T-helper 2 cell treated with Interferon-gamma antibody and Interleukin-4, amounts not matched to agents 5 μg/mL and 100 μg/mL, for 36 hours (primary cell): Measurements from ENCODE around the gene ANKRD24.
"Not testable (repeated sequence)": the region's sequence is repeated elsewhere in the genome, so short reads cannot be mapped to it uniquely, and the experiment has no call there.

Experiments
- DNase-seq: peaks from one replicate; pipeline ENCODE4 v3.0.0; 2021; ENCODE audit warnings: low spot score
- H3K27ac Mint-ChIP-seq: one replicate; pipeline ENCODE4 v1.8.0; 2021; ENCODE audit warnings: mild to moderate bottlenecking, mixed read lengths
- H3K27me3 Mint-ChIP-seq: one replicate; pipeline ENCODE4 v1.8.0; 2021; ENCODE audit warnings: low read depth, mixed read lengths
- H3K36me3 Mint-ChIP-seq: one replicate; pipeline ENCODE4 v1.8.0; 2021; ENCODE audit warnings: low read depth, mixed read lengths
- H3K4me1 Mint-ChIP-seq: one replicate; pipeline ENCODE4 v1.8.0; 2021; ENCODE audit warnings: low read depth, mixed read lengths
- H3K4me3 Mint-ChIP-seq: one replicate; pipeline ENCODE4 v1.8.0; 2022; ENCODE audit warnings: mild to moderate bottlenecking, moderate library complexity, mixed read lengths
- H3K9me3 Mint-ChIP-seq: one replicate; pipeline ENCODE4 v1.8.0; 2021; ENCODE audit warnings: mixed read lengths

The ANKRD24 gene

DNA sequence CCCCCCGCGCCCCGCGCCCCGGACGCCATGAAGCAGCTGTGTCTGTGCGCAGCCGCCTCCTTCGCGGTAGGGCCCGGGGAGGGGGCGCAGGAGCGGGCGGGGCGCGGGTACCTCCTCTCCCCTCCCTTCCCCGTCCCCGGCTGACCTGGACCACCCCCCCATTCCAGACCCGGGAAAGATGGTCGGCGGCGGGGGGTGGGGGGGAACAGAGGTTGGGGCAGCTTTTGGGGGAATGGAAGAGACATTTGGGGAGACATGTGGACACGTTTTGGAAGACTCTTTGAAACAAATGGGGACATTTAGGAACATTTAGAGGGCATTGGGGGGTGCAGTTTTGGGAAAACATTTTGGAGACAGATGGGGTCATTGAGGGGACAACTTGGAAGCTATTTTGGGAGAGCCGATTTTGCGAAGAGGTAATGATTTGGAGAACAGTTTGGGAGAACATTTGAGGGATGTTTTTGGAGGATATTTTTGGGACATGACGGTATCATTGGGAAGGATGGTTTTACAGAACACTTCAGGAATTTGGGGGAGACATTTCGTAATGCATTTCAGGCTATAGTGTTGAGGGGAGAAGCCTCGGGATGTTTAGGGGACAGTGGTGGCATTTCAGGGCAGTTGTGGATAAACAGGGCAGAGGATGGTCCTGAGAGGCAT, 16.1 kb downstream of the ANKRD24 start:
- Mint-ChIP-seq H3K36me3 (peaks cover 10% of the 10 kb centered on the region), H3K27ac (no peak overlapping the region), H3K9me3 (peaks cover 10% of the 10 kb centered on the region), H3K4me3 (no peak overlapping the region), H3K27me3 (peaks cover 31% of the 10 kb centered on the region), H3K4me1 (peaks cover 9% of the 10 kb centered on the region)
- no peak for DNase-seq

DNA sequence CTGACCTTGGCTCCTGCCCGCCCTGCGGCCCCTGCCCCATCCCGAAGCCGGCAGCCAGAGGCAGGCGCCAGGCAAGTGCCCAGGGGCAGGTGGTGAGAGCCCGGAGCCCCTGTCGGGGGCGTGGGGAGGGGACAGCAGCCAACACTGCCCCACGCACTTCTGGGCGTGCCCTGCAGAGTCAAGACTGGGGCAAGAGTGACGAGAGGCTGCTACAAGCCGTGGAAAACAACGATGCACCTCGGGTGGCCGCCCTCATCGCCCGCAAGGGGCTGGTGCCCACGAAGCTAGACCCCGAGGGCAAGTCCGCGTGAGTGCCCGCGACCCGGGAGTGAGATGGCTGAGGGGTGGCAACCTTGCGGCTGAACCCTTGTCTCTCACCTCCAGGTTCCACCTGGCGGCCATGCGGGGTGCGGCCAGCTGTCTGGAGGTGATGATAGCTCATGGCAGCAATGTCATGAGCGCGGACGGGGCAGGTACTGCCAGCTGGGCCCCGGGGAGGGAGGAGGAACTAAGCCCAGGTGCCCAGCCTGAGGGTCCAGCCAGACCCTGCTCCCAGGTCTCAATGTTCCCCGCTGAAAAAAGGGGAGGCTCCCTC, 17.3 kb downstream of the ANKRD24 start:
- Mint-ChIP-seq H3K36me3 (peaks cover 10% of the 10 kb centered on the region), H3K9me3 (peaks cover 10% of the 10 kb centered on the region), H3K4me3 (no peak overlapping the region), H3K27ac (no peak overlapping the region), H3K27me3 (peaks cover 26% of the 10 kb centered on the region), H3K4me1 (peaks cover 11% of the 10 kb centered on the region)
- DNase-seq = no peak

DNA sequence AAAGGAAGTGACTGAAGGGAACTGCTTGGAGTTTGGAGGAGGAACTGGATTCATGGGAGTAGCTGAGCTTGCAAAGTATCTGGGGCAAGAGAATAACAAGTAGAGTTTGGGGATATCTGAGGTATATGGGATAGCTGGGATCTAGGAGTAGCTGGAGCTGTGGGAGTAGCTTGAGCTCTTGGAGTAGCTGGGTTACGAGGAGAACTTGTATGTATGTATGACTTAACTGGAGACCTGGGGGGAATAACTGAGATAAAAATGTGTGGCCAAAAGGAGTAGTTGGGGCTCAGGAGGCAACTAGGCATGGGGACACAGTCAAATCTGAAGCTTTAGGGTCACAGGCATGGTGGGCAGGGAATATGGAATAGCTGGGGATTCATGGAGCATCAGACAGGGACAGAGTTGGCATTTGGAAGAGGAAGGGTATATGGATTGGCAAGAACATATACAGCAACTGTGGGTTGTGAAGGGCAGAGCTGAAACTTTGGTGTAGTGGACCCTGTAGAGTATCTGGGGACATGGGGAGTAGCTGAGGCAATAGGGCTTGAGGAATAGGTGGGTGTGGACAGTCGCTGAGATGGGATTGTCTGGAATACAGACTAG, 18.6 kb downstream of the ANKRD24 start:
- DNase-seq = no peak
- H3K27ac Mint-ChIP-seq = no peak overlapping the region
- no peak overlapping the region for H3K4me3 Mint-ChIP-seq
- H3K27me3 Mint-ChIP-seq = peaks cover 22% of the 10 kb centered on the region
- H3K4me1 Mint-ChIP-seq = peaks cover 11% of the 10 kb centered on the region
- H3K9me3 Mint-ChIP-seq = peaks cover 10% of the 10 kb centered on the region
- peaks cover 10% of the 10 kb centered on the region for H3K36me3 Mint-ChIP-seq

DNA sequence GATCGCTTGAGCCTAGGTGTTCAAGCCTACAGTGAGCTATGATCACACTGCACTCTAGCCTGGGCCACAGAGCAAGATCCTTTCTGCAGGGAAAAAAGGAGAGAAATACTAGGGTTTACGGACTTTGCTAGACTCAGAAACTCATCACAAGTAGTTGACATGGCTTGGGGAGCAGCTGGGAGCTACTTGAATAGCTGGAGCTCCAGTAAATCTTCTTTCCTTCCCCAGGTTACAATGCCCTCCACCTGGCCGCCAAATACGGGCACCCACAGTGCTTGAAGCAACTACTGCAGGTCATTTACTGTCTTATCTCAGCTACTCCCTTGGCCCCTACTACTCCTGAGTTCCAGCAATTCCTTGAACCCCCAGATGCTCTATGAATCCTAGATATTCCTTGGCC, 19.3 kb downstream of the ANKRD24 start:
- Mint-ChIP-seq H3K4me3 (no peak overlapping the region), H3K9me3 (peaks cover 10% of the 10 kb centered on the region), H3K36me3 (peaks cover 10% of the 10 kb centered on the region), H3K27ac (no peak overlapping the region), H3K4me1 (peaks cover 11% of the 10 kb centered on the region), H3K27me3 (peaks cover 21% of the 10 kb centered on the region)
- DNase-seq = no peak

DNA sequence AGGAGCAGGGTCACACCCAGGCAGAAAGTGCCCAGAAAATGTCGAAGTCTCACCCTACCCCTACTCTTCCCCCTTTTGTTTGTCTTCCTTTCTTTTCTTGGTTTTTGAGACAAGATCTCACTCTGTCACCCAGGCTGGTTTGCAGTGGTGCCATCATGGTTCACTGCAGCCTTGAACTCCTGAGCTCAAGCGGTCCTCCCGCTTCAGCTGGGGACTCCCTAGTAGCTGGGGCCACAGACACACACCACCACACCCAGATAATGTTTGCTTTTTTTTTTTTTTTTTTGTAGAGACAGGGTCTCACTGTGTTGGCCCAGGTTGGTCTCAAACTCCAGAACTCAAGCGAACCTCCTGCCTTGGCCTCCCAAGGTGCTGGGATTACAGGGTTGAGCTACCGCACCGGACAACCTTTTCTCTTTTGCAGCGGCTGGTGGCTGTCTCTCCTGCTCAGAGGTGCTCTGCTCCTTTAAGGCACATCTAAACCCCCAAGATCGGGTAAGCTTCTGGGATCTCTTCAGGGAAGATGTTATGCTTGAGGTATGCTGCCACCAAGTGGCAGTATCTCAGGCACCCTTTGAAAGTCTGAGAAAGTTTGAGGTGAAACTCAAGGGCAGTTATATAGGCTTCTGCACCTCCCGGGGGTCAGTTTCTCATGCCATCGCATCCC, 24.5 kb downstream of the ANKRD24 start:
- Mint-ChIP-seq H3K36me3 (no peaks in the 10 kb centered on the region), H3K9me3 (no peaks in the 10 kb centered on the region), H3K27me3 (no peaks in the 10 kb centered on the region), H3K4me3 (no peak overlapping the region), H3K27ac (no peak overlapping the region), H3K4me1 (peaks cover 2% of the 10 kb centered on the region)
- no peak for DNase-seq

DNA sequence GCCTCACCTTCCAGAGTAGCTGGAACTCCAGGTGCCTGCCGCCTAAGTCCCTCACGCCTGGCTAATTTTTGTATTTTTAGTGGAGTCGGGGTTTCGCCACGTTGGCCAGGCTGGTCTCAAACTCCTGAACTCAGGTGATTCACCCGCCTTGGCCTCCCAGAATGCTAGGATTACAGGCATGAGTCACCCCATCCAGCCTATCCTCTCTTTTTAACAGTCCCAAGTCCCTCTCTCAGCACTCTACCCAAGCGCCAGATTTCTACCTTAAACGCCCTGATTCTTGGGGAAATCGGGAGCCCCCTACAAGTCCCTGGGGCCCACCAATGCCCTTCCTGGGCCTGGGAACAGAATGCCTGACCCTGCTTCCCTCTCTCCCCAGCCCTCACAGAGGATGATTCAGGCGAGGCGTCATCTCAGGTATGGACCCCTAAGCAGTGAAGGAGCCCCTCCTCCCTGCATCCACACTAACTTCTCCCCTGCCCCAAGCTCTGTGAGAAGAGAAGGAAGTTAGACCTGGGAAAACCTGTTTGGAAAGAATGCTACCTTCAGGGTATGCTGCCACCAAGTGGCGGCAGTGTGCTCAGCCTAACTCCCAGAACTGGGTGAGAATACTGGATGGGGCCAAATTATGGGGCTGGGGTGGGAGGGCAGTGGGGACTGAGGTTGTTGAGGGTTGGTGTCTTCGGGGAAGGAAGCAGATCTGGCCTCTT, 26.1 kb downstream of the ANKRD24 start:
- no peaks in the 10 kb centered on the region for H3K36me3 Mint-ChIP-seq
- H3K27ac Mint-ChIP-seq = no peak overlapping the region
- H3K4me3 Mint-ChIP-seq = no peak overlapping the region
- H3K27me3 Mint-ChIP-seq = no peaks in the 10 kb centered on the region
- DNase-seq = no peak
- H3K9me3 Mint-ChIP-seq = no peaks in the 10 kb centered on the region
- H3K4me1 Mint-ChIP-seq = peaks cover 2% of the 10 kb centered on the region

DNA sequence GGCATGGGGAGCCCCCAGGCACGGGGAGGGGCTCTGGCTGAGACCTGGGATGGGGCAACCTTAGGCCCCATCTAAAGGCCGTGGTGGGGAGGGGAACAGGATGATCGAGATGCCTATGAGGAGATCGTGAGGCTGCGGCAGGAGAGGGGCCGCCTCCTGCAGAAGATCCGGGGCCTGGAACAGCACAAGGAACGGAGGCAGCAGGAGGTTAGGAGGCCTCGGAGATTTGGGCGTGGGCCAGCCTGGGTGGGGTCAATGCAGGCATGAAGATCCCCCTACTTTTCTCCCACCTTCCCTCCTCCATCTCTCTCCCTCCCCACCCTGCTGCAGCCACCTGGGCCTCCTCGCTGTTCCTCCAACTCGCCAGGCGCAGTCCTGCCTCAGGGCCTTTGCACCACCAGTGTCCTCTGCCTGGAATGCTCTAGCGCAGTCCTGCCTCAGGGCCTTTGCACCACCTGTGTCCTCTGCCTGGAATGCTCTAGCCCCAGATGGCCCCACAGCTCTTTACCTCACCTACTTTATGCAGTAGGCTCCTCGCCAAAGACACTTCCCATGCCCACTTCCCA, 27.8 kb downstream of the ANKRD24 start:
- Mint-ChIP-seq H3K4me3 (no peak overlapping the region), H3K27ac (no peak overlapping the region), H3K9me3 (no peaks in the 10 kb centered on the region), H3K36me3 (no peaks in the 10 kb centered on the region), H3K4me1 (no peaks in the 10 kb centered on the region), H3K27me3 (no peaks in the 10 kb centered on the region)
- no peak for DNase-seq

DNA sequence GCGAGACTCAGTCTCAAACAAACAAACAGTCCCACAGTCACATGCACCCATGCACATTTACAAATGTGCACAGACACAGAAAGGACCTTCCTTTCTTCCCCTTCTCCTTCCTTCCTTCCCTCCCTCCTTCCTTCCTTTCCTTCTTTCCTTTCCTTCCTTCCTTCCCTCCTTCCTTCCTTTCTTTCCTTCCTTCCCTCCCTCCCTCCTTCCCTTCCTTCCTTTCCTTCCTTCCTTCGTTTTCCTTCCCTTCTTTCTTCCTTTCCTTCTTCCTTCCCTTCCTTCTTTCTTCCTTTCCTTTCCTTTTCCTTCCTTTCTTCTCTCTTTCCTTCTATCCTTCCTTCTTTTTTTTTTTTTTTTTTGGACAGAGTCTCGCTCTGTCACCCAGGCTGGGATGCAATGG, 30.6 kb downstream of the ANKRD24 start:
- Mint-ChIP-seq H3K4me1 (no peaks in the 10 kb centered on the region), H3K27ac (peak overlapping the region; percentile 31), H3K9me3 (no peaks in the 10 kb centered on the region), H3K27me3 (no peaks in the 10 kb centered on the region), H3K36me3 (no peaks in the 10 kb centered on the region), H3K4me3 (no peak overlapping the region)
- DNase-seq = no peak

DNA sequence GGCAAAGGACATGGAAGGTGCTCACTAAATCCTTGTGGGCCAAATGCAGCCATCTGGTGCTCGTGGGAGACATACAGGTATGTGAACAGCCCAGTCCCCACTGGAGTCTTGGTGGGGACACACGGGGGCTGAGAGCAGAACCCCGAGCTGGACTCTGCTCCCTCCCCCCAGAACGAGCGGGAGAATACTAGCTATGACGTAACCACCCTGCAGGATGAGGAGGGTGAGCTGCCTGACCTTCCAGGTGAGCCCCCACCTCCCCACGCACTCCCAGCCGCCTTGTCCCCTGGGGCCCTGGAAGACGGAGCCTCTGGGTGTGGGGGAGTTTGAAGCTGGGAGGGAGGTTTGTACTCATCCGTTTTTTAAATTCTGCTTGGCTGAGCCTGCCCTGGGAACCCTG, 33.3 kb downstream of the ANKRD24 start:
- Mint-ChIP-seq H3K9me3 (no peaks in the 10 kb centered on the region), H3K27ac (no peak overlapping the region), H3K4me1 (no peaks in the 10 kb centered on the region), H3K4me3 (no peak overlapping the region), H3K27me3 (no peaks in the 10 kb centered on the region), H3K36me3 (no peaks in the 10 kb centered on the region)
- DNase-seq = no peak

DNA sequence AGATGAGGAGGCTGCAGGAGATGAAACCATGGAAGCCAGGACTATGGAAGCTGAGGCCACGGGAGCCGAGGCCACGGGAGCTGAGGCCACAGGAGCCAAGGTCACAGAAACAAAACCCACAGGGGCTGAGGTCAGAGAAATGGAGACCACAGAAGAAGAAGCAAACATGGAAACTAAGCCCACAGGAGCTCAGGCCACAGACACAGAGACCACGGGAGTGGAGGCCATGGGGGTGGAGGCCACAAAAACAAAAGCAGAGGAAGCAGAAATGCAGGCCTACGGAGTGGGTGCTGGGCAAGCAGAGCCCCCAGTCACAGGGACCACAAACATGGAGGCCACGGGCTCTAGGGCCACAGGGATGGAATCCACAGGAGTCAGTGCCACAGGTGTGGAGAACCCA, 34.4 kb downstream of the ANKRD24 start:
- no peak for DNase-seq
- Mint-ChIP-seq H3K27me3 (no peaks in the 10 kb centered on the region), H3K4me1 (no peaks in the 10 kb centered on the region), H3K9me3 (no peaks in the 10 kb centered on the region), H3K36me3 (no peaks in the 10 kb centered on the region), H3K27ac (no peak overlapping the region), H3K4me3 (no peak overlapping the region)

DNA sequence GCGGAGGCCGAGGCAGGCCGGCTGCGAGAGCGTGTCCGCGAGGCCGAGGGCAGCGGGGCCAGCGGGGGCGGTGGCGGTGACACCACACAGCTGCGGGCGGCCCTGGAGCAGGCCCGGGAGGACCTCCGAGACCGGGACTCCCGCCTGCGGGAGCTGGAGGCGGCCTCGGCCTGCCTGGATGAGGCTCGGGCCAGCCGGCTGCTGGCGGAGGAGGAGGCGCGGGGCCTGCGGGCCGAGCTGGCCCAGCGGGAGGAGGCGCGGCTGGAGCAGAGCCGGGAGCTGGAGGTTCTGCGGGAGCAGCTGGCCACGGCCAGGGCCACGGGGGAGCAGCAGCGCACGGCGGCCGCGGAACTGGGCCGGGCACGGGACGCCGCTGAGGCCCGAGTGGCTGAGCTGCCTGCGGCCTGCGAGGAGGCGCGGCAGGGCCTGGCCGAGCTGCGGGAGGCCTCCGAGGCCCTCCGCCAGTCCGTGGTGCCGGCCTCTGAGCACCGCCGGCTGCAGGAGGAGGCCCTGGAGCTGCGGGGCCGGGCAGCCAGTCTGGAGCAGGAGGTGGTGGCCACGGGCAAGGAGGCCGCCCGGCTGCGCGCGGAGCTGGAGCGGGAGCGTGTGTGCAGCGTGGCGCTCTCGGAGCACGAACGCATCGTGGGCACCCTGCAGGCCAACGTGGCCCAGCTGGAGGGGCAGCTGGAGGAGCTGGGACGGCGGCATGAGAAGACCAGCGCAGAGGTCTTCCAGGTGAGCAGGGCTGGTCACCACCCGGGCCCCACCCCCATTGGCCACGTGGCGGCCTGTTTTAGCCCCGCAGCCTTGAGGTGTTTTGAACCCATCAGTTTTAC, 35.2 kb downstream of the ANKRD24 start:
- no peak overlapping the region for H3K4me3 Mint-ChIP-seq

DNA sequence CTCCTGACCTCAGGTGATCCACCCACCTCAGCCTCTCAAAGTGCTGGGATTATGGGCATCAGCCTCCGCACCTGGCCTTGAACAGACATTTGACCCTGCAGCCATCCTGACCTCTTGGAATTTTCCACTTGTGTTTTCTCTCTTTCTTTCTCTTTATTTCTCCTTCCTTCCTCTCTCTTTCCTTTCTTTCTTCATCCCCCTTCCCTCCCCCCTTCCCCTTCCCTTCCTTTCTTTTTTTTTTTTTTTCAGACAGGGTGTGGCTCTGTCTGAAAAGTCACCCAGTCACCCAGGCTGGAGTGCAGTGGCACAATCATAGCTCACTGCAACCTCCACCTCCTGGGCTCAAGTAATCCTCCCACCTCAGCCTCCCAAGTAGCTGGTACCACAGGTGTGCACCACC, 36.0 kb downstream of the ANKRD24 start:
- not testable (repeated sequence) for H3K9me3 Mint-ChIP-seq, H3K4me1 Mint-ChIP-seq, H3K27me3 Mint-ChIP-seq, H3K27ac Mint-ChIP-seq, DNase-seq, H3K36me3 Mint-ChIP-seq, H3K4me3 Mint-ChIP-seq

More for the DNA sequence above, 35.2 kb downstream of the ANKRD24 start:
- Mint-ChIP-seq H3K36me3 (no peaks in the 10 kb centered on the region), H3K27me3 (no peaks in the 10 kb centered on the region), H3K9me3 (no peaks in the 10 kb centered on the region), H3K27ac (no peak overlapping the region), H3K4me1 (no peaks in the 10 kb centered on the region)
- DNase-seq = no peak

DNA sequence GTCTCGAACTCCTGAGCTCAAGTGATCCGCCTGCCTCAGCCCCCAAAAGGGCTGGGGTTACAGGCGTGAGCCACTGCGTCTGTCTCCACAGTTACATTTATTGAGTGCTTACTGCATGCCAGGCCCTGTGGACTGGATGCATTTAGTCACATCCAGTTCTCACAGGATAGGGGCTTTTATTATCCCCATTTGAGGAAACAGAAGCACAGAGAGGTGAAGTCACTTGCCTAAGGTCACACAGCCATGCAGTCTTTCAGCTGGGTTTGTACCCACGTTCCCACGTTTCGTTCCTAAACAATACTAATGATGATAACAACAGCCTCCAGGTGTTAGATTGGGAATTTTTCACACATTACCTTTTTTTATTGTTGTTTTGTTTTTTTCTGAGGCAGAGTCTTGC, 37.7 kb downstream of the ANKRD24 start:
- H3K27ac Mint-ChIP-seq = no peak overlapping the region
- H3K9me3 Mint-ChIP-seq = no peaks in the 10 kb centered on the region
- no peaks in the 10 kb centered on the region for H3K27me3 Mint-ChIP-seq
- no peaks in the 10 kb centered on the region for H3K4me1 Mint-ChIP-seq
- no peak for DNase-seq
- H3K4me3 Mint-ChIP-seq = no peak overlapping the region
- H3K36me3 Mint-ChIP-seq = no peaks in the 10 kb centered on the region
